DMS114 treated with DMSO at 0.1 percent for 48 hours (cell line): ENCODE data around the gene TGFBR3.

Source experiments
- DNase-seq: peaks from one replicate; lab custom pipeline; 2025; ENCODE audit not compliant: unreplicated experiment; lab: John Stamatoyannopoulos, UW

Gene TGFBR3

DNA sequence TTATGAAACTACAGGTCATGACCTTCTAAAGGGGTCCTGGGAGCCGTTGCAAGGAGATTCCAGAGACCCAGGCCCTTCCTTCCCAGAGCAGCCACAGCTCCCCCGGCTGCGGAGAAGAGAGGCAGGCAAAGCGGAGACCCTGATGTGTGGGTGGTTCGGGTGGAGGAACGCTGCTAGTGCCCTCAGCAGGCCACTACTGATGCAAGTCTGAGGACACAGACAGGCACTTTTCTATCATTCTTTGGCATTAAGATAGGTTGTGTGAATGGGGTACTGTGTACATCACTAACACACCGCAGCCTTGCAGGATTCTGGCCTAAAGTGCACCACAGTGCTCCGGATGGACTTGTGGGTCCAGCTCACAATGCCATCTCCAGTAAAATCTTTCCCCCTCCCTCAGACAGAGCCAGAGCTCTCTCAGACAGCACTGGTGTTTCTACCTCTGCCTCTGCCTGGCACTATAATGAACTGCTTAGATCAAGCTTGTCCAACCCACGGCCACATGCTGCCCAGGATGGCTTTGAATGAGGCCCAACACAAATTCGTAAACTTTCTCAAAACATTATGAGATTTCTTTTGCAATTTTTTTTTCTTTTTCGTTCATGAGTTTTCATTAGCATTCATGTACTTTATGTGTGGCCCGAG is 121.4 kb downstream of the TGFBR3 start:
- DNase-seq = no peak

DNA sequence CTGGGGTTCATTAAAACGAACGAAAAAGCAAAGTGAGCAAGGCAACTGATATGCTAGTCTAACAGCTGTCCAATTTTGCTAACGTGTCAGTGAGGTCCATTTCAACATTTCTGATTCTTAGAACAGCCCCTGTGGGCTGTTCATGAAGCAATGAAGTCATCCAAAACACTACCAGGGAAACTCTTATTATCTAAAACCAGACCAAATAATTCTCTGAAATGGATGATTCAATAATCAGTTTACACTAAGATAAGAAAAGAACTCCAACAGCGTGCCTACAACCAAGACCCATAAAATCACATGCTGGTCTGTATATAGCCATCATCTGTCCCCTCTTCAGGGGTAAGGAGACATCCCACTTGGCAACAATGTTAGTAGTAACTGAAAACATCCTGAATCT is 122.7 kb downstream of the TGFBR3 start:
- no peak for DNase-seq

GRCh38 chr1:91761295-91761721 is 124.6 kb downstream of the TGFBR3 start:
- DNase-seq = no peak

GRCh38 chr1:91760512-91760911 is 125.4 kb downstream of the TGFBR3 start:
- DNase-seq = no peak

DNA sequence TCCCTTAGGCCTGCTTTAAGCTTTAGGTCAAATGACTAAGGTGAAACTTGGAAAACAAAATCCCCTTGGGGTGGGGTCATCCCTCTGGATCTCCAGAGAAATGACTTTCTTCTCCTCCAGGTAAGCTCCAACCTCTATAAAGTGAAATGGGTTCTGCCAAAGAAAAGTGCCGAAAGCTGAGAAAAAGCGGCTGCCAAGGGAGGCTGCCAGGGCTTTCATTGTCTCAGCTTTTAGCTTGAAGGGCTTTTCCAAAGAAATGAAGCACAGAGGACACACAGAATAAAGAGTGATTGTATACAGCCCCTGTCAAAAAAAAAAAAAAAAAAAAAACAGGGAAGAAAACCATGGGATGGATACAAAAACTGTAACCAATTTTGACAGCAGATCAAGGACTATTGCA is 126.9 kb downstream of the TGFBR3 start:
- no peak for DNase-seq

DNA sequence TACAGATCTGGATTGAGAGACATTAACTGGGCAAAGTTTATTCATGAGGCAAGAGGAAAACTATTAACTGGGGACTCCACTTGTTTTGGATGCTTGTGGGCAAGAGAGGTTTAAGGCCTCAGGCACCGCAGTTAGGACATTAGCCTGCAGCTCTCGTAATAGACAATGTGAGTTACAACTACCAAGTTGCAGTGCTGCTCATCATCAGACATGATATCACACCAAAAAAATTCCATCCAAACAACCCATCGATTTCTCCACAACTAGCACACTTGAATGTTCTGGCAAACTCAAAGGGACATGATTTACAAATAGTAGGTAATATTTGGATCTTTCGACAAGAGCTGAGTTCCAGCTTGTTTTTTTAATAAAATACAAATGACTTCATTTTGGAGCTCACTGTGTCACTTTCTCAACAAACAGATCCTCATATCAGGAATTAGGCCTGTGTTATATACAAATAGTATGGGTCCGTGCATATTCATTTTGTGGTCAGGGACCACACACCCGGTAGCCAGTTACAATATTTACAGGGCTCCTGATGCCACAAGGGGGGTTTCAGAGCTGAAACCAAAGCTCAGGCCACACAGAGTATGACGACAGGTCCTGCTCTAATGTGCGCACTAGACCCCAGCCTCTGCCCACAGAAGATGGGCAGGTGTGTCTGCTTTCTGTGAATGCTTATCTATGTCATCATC is 128.0 kb downstream of the TGFBR3 start:
- DNase-seq = no peak

- no peak for DNase-seq
These were observed 130.2 kb downstream of the TGFBR3 start for GRCh38 chr1:91755702-91756287.

GRCh38 chr1:91754816-91755580 is 131.0 kb downstream of the TGFBR3 start:
- no peak for DNase-seq

- no peak for DNase-seq
These were observed 131.6 kb downstream of the TGFBR3 start for GRCh38 chr1:91754348-91754747.

- DNase-seq = no peak
These were observed 132.1 kb downstream of the TGFBR3 start for GRCh38 chr1:91753878-91754277.

- DNase-seq = no peak
These were observed 133.6 kb downstream of the TGFBR3 start for GRCh38 chr1:91752324-91752723.

DNA sequence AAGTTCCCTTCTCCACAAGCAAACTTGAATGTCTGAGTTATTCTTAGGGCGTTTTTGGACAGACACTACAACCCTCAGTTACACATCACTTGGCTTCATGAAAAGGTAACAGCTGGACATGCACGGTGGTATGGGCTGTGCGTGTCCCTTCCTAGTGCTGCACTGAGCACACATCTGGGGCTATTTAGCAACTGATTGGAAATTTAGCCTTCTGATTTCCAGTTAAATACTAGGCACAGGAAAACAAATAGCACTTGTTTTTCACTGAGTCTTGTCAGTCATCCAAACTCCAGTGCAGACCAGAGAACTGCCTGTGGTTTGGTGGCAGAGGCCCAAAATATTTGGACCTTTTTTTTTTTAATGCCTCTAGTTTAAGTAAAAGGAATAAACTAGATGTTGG is 134.7 kb downstream of the TGFBR3 start:
- DNase-seq = no peak

GRCh38 chr1:91750398-91750996 is 135.5 kb downstream of the TGFBR3 start:
- DNase-seq = no peak

- no peak for DNase-seq
These were observed 136.1 kb downstream of the TGFBR3 start for GRCh38 chr1:91749788-91750231.

GRCh38 chr1:91747666-91748065 is 138.3 kb downstream of the TGFBR3 start:
- DNase-seq = no peak

DNA sequence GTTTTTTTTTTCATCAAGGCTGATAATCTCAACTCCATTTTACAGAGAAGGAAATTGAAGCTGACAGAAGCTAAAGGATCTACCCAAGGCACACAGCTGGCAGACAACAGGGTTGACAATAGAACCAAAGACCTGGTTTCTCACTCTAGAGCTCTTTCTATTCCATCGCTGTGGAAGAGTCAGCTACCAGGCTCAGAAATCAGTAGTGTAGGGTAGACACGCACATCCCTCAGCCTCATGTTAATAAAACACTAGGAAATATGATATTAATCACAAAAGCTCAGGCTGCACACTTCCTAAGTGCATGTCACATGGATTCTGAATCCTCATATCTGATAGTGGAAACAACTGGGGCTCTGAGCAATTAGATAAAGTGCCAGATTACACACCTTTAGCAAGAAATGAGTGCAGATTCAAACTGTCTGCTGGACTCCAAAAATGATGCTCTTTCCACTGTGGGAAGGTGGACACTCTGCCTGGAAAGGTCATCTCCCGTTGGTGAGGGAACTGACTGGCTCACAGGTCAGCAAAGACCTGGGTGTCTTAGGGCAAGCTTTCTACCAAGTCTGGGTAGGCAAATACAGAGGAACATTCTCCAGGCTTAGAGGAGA is 139.1 kb downstream of the TGFBR3 start:
- no peak for DNase-seq

DNA sequence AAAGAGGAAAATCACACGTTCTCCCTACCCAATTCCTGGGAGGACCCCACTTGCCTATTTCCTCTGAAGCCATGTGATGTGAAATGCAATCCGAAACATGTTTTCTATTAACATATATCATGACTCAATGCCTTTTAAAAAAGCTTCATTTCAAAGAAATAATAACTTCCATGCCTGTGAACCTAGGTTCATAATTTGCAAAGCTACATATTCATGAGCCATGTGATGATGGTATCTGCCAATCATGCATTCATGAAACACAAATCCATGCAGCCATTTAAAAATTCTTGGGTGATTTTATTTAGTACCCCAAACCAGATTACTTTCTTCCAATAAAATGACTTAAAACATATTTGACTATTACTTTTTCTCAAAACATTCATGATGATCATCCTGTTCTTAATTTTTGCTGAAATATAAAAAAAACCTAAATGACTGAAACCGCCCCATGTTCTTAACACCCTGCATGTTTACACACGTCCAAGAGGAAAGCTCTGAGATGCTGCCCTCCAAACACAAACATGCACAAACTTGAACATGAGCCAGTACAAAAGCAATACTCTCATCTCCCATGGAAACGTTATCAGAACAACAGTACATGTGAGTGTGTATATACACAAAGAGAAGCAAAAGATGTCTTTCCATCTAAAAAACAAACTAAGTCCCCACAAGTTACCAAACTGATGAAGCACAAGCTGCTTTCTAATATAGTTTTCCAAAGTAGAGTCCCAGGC is 140.1 kb downstream of the TGFBR3 start:
- no peak for DNase-seq

DNA sequence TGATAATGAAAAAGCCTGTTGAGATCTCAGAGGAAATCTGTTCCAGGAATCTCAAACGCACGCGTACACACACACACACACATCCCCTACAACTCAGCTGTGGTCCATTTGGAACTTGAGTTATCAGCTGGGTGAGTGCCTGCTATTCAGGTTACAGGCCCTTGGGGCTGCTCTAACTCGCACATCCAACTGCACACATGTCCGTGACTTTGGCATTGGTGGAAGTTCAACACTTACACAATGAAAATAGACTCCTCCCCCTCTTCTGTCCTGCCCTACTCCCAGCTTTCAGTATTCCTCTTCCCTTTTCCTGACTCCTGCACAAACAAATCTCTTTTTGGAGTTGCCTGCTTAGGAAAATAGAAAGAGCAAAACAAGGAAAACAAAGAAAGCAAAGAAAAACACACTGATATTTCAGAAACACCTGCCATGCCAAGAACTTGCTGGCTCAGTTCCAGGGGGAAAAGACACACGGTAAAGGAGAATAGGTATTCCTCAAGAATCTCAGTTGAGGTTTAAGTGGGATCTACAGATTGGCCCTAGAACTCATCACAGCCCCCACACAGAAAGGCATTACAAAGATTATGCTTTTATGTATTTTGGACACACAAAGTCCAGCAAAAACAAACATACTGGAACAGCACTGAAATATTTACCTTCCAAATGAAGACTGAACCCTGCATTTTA is 140.9 kb downstream of the TGFBR3 start:
- DNase-seq = no peak

- no peak for DNase-seq
These were observed 143.1 kb downstream of the TGFBR3 start for GRCh38 chr1:91742848-91743292.
